HuH-7 (cell line): ENCODE data around the gene SELL.
"Not testable (repeated sequence)": the region's sequence is repeated elsewhere in the genome, so short reads cannot be mapped to it uniquely, and the experiment has no call there.

Source experiments
- DNase-seq: peaks from one replicate; pipeline ENCODE4 v3.0.0; 2011; ENCODE audit warnings: low spot score

Gene SELL

DNA sequence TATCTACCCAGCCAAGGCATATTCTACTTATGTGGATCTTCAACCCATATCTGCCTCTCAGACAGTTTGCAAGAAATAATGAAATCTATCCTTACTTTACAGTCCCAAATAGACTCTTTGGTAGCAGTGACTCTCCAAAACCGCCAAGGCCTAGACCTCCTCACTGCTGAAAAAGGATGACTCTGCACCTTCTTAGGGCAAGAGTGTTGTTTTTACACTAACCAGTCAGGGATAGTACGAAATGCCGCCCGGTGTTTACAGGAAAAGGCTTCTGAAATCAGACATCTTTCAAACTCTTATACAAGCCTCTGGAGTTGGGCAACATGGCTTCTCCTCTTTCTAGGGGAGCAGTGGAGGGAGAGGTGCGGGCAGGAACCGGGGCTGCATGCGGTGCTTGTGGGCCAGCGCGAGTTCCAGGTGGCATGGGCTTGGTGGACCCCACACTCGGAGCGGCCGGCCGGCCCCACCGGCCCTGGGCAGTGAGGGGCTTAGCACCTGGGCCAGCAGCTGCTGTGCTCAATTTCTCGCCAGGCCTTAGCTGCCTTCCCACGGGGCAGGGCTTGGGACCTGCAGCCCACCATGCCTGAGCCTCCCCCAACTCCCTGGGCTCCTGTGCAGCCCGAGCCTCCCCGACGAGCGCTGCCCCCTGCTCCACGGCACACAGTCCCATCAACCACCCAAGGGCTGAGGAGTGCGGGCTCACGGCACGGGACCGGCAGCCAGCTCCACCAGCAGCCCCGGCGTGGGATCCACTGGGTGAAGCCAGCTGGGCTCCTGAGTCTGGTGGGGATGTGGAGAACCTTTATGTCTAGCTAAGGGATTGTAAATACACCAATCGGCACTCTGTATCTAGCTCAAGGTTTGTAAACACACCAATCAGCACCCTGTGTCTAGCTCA is 43.5 kb downstream of the SELL start:
- not testable (repeated sequence) for DNase-seq

DNA sequence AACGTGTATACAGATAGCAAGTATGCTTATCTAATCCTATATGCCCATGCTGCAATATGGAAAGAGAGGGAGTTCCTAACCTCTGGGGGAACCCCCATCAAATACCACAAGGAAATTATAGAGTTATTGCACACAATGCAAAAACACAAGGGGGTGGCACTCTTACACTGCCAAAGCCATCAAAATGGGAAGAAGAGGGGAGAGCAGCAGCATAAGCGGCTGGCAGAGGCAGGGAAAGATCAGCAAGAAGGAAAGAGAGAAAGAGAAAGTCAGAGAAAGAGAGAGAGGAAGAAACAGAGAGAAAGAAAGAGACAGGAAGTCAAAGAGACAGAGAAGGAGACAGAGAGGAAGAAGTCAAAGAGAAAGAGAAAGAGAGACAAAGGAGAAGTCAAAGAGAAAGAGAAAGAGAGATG is 44.2 kb downstream of the SELL start:
- not testable (repeated sequence) for DNase-seq

DNA sequence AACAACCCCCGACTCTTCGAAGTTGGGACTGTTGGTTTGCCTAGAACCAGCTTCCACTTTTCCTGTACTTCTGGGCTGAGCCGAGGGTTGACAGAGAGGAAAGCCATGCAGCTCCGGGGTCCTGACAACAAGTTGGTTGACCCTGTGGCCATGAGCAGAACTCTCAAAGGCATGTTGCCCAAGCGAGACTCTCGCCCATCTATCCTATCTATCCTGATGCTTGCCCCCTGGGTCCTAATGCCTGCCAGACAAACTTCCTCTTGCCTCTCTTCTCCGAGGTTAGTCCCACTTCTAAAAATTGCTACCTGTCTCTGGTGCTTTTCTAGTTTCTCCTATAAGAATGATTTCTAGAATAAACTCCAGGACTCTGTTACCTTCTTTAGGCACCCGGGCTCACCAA is 48.7 kb downstream of the SELL start:
- not testable (repeated sequence) for DNase-seq

DNA sequence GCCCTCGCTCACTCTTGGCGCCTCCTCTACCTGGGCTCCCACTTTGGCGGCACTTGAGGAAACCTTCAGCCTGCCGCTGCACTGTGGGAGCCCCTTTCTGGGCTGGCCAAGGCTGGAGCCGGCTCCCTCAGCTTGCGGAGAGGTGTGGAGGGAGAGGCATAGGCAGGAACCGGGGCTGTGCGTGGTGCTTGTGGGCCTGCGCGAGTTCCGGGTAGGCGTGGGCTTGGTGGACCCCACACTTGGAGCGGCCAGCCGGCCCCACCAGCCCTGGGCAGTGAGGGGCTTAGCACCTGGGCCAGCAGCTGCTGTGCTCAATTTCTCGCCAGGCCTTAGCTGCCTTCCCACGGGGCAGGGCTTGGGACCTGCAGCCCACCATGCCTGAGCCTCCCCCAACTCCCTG is 50.4 kb downstream of the SELL start:
- DNase-seq, result not testable (repeated sequence)

DNA sequence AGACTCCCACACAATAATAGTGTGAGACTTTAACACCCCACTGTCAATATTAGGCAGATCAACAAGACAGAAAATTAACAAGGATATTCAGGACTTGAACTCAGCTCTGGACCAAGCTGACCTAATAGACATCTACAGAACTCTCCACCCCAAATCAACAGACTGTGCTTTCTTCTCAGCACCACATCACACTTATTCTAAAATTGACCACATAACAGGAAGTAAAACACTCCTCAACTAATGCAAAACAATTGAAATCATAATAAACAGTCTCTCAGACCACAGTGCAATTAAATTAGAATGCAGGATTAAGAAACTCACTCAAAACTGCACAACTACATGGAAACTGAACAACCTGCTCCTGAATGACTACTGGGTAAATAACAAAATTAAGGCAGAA is 52.6 kb downstream of the SELL start:
- DNase-seq, result not testable (repeated sequence)

DNA sequence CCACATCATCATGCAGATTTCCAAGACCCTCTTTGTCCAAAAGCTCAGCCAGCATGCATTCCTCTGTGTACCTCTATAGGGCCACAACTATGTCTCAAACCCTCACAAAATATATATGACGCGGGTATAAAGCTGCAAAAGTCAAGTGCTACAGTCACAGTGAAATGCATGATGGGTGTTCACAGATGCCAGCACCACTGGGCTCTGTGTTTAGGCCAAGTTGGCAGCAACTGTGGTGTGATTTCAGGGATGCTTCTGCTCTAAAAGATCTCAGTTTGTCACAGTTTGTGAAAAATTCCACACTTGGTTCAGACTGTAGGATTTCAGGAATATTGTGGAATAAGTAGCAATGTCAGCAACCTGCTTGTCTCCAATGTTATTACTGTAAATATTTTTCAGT is 57.5 kb downstream of the SELL start:
- no peak for DNase-seq

DNA sequence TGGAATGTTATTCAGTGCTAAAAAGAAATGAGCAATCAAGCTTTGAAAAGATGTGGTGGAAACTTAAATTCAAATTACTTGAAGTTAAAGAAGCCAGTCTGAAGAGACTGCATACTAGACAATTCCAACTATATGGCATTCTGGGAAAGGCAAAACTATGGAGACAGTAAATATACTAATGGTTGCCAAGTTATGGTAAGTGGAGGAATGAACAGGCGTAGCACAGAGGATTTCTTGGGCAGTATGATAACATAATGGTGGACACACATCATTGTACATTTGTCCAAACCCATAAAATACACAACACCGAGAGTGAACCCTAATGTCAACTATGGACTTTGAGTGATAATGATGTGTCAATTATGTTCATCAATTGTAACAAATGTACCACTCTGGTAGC is 60.4 kb downstream of the SELL start:
- no peak for DNase-seq

DNA sequence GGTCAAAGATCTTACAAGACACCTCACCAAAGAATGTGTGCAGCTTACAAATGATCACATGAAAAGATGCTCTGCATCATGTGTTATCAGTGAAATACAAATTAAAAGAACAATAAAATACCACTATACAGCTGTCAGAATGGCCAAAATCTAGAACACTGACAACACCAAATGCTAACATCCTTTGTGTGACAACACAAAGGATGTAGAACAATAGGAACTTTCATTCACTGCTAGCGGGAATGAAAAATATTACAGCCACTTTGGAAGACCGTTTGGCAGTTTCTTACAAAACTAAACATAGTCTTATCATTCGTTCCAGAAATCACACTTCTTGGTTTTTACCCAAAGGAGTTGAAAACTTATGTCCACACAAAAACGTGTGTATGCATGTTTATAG is 60.9 kb downstream of the SELL start:
- no peak for DNase-seq

DNA sequence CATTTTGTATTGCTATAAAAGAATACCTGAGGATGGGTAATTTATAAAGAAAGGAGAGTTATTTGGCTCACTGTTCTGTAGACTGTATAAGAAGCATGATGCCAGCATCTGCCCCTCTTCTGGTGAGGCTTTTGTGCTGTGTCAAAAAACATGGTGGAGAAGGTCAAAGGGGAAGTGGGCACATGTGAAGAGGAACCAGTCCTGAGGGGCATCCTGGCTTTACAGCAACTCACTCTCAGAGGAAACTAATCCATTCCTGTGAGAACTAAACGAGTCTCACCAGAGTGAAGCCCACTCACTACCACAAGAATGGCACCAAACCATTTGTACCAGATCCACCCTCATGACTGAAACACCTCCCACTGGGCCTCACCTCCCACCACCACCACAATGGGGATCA is 62.7 kb downstream of the SELL start:
- no peak for DNase-seq

DNA sequence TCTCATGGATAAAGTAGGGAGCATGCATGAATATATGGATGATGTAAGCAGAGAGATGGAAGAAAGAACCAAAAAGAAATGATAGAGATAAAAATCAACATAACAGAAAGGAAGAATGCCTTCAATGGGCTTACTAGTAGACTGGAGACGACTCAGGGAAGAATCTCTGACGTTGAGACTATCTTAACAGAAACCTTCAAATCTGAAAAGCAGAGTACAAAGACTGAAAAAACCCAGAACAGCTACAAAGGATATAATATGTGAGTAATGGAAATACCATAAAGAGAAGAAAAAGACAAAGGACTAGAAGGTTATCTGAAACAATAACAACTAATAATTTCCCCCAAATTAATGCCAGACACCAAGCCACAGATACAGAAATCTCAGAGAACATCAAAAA is 63.2 kb downstream of the SELL start:
- DNase-seq, result no peak

DNA sequence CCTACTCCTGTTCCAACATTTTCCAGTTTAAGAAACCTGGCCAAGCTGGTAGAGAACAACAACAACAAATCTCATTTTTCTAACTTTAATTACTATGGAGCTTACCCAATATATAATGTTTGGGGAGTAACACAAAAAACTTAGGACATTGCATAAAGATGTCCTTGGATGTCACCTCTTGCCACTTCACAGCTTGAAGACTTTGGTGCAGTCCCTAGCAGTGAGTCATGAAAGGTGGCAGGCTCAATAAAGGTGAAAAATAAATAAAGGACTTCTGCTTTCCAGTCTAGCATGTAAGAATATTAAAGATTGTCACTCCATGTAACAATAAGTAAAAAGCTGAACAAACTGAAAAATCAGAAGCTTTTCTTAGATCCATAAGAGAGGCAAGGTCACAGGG is 63.9 kb downstream of the SELL start:
- no peak for DNase-seq

DNA sequence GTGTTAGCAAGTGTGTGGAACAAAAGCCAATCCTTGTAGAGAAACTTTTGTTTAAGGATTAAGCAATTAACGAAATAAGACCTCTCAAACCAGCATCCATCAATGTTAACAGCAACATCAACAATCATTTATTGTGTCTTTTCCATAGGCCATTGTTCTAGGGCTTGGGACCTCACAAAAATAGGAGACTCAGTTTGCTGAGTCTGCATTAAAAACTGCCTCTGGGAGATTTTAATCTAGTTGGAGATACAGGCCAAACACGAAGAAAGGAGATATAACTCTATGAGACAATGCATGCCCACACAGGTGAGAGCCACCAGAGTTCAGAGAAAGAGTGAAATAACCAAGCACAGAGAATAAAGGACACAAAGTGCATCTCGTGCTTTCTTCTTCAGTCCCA is 67.1 kb downstream of the SELL start:
- no peak for DNase-seq
